BLaER1 treated with 17β-estradiol and CSF1 and Interleukin-3, amounts not matched to agents 10 nM and 100 nM (cell line): ENCODE results near the gene R3HDM4.

ENCODE experiments used
- H3K27ac ChIP-seq, 11 experiments: shearing (Covaris generic); formaldehyde crosslinking; 2 replicates each; pipeline ENCODE4 v1.8.1; 2022
- H3K27me3 ChIP-seq, 11 experiments: shearing (Covaris generic); formaldehyde crosslinking; 2 replicates each; pipeline ENCODE4 v1.8.1; 2022
- H3K36me3 ChIP-seq, 11 experiments: shearing (Covaris generic); formaldehyde crosslinking; 2 replicates each; pipeline ENCODE4 v1.8.1; 2022
- H3K4me1 ChIP-seq, 10 experiments: shearing (Covaris generic); formaldehyde crosslinking; 2 replicates each; pipeline ENCODE4 v1.8.1; 2022
- H3K4me2 ChIP-seq, 11 experiments: shearing (Covaris generic); formaldehyde crosslinking; 2 replicates each; pipeline ENCODE4 v1.8.1; 2022
- H3K4me3 ChIP-seq, 10 experiments: shearing (Covaris generic); formaldehyde crosslinking; 2 replicates each; pipeline ENCODE4 v1.8.1; 2022
- H3K9ac ChIP-seq, 11 experiments: shearing (Covaris generic); formaldehyde crosslinking; 2 replicates each; pipeline ENCODE4 v1.8.1; 2022
- H3K9me3 ChIP-seq, 11 experiments: shearing (Covaris generic); formaldehyde crosslinking; replicated peaks in 1 of 11; 2 replicates each; pipeline ENCODE4 v1.8.1; 2022
- H4K20me1 ChIP-seq, 11 experiments: shearing (Covaris generic); formaldehyde crosslinking; 2 replicates each; pipeline ENCODE4 v1.8.1; 2022
- Cebpa-rat ChIP-seq, 11 experiments: shearing (Covaris generic); IDR thresholded peaks; 2 replicates each; pipeline ENCODE4 v1.8.1; 2022

R3HDM4 gene

GRCh38 chr19:925526-926322 is 12.7 kb upstream of the R3HDM4 start, which contains the start of gene ARID3A:
Gene ARID3A (plus strand): TSS chr19:926035. CDS start chr19:929529, 3,494 bp downstream.
- H3K9ac ChIP-seq = peak within 1 kb of the TSS; percentile 92 to 99 (median 96)
- TF ChIP-seq Cebpa-rat (IDR thresholded peaks at IDR 0.05) = no peak
- peaks cover 8 to 21% (median 9%) of the 10 kb centered on the region in 11 experiments for H3K27me3 ChIP-seq
- H3K4me1 ChIP-seq = peaks cover 36 to 47% (median 40%) of the 10 kb centered on the region in 10 experiments
- H3K36me3 ChIP-seq = peaks cover 8 to 24% (median 20%) of the 10 kb centered on the region in 11 experiments; a peak in 20 of 22 replicates
- H3K27ac ChIP-seq = peak within 1 kb of the TSS; percentile 91 to 98 (median 96)
- H3K9me3 ChIP-seq = no peaks in the 10 kb centered on the region
- peaks cover 9 to 26% (median 20%) of the 10 kb centered on the region in 11 experiments; a peak in 15 of 22 replicates for H4K20me1 ChIP-seq
- H3K4me2 ChIP-seq = peak within 1 kb of the TSS; percentile 91 to 99 (median 96)
- peak within 1 kb of the TSS; percentile 87 to 100 (median 100) for H3K4me3 ChIP-seq

DNA sequence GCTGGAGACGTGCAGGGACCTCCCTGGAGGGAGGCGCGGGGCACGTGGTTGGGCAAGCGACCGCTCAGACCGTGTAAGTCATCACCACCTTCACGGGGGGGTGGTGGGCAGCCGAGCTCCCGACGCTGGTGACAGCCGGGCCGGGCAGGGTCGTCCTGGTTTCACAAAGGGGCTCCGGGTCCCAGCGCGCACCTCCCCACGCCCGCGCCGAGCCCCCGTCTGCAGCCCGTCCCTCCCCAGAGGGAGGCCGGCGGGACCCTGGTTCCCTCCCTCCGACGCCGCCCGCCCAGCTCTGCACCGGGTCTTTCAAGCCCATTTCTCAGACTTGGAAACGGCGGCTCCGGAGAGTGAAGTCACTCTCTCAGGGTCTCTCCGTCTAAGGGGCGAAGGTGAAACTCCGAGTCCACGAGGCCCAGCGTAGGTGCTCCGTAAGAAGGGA is 12.1 kb upstream of the R3HDM4 start:
- Histone ChIP-seq H3K36me3 (peaks cover 6 to 18% (median 15%) of the 10 kb centered on the region in 11 experiments; a peak in 20 of 22 replicates), H3K4me2 (peak overlapping the region; percentile 79 to 99 (median 96)), H3K27ac (peak overlapping the region; percentile 91 to 98 (median 96)), H3K27me3 (peaks cover 14 to 27% (median 15%) of the 10 kb centered on the region in 11 experiments), H3K4me3 (peak overlapping the region; percentile 87 to 100 (median 100)), H3K4me1 (peaks cover 42 to 49% (median 46%) of the 10 kb centered on the region in 10 experiments), H3K9me3 (no peaks in the 10 kb centered on the region), H4K20me1 (peaks cover 9 to 30% (median 18%) of the 10 kb centered on the region in 11 experiments; a peak in 16 of 22 replicates), H3K9ac (peak overlapping the region; percentile 92 to 99 (median 96))
- no peak for TF ChIP-seq Cebpa-rat (IDR thresholded peaks at IDR 0.05)

DNA sequence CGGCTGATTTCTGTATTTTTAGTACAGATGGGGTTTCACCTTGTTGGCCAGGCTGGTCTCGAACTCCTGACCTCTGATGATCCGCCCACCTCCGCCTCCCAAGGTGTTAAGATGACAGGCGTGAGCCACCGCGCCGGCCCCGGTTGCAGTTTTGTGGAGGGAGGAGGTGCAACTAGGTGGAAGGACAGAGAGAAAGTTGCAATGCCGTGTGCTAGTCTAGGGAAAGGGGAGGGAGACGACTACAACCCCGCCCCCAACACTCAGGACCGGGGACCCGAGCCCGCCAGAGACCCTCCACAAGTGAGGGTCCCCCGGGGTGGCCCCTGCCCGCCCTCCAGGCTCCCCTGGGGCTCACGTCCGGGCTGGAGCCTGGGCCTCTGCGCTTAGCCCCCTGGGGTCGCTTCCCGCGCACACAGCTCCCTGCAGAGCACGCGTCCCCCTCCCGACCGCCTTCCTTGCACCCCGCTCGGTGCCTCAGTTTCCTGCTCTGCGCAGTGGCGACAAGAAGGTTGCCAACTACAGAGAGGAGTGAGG is 11.6 kb upstream of the R3HDM4 start:
- H3K36me3 ChIP-seq = peaks cover 1 to 13% (median 10%) of the 10 kb centered on the region in 11 experiments; a peak in 20 of 22 replicates
- peaks cover 13 to 31% (median 17%) of the 10 kb centered on the region in 11 experiments; a peak in 18 of 22 replicates for H4K20me1 ChIP-seq
- H3K4me2 ChIP-seq = peak overlapping the region; percentile 79 to 99 (median 96)
- no peak for TF ChIP-seq Cebpa-rat (IDR thresholded peaks at IDR 0.05)
- peak overlapping the region; percentile 91 to 98 (median 96); a peak in 21 of 22 replicates for H3K27ac ChIP-seq
- H3K9me3 ChIP-seq = no peaks in the 10 kb centered on the region
- H3K4me1 ChIP-seq = peaks cover 46 to 51% (median 48%) of the 10 kb centered on the region in 10 experiments
- H3K27me3 ChIP-seq = peaks cover 19 to 32% (median 20%) of the 10 kb centered on the region in 11 experiments
- H3K9ac ChIP-seq = peak overlapping the region; percentile 92 to 99 (median 96)
- peak overlapping the region; percentile 87 to 100 (median 100) for H3K4me3 ChIP-seq

DNA sequence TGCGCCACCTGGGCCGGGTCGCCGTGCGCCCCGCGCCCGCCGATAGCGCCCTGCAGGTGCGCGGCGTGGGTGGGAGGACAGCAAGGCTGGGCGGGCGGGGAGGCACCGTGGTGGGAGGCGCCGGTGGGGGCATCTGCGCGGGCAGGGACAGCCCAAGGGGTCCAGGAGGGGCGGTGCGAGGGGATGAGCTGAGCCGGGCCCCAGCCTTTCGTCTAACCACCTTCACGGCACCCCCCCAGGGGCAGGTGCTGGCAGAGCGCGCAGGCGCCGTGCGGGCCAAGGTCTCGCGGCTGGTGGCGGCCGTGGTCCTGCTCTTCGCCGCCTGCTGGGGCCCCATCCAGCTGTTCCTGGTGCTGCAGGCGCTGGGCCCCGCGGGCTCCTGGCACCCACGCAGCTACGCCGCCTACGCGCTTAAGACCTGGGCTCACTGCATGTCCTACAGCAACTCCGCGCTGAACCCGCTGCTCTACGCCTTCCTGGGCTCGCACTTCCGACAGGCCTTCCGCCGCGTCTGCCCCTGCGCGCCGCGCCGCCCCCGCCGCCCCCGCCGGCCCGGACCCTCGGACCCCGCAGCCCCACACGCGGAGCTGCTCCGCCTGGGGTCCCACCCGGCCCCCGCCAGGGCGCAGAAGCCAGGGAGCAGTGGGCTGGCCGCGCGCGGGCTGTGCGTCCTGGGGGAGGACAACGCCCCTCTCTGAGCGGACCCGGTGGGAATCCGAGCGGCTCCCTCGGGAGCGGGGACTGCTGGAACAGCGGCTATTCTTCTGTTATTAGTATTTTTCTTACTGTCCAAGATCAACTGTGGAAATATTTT is 7.2 kb upstream of the R3HDM4 start:
- Histone ChIP-seq H3K9ac (peak overlapping the region in 5 of 11 experiments; percentile 5 to 42 (median 14); a peak in 4 of 22 replicates), H3K27ac (no peak overlapping the region), H3K9me3 (no peaks in the 10 kb centered on the region), H3K4me2 (peak overlapping the region; percentile 70 to 84 (median 77)), H4K20me1 (peaks cover 0 to 36% (median 23%) of the 10 kb centered on the region in 11 experiments; a peak in 17 of 22 replicates), H3K4me1 (peaks cover 50 to 55% (median 52%) of the 10 kb centered on the region in 10 experiments), H3K4me3 (peak overlapping the region; percentile 25 to 56 (median 38); a peak in 15 of 20 replicates), H3K36me3 (no peaks in the 10 kb centered on the region), H3K27me3 (peaks cover 59 to 76% (median 63%) of the 10 kb centered on the region in 11 experiments)
- TF ChIP-seq Cebpa-rat (IDR thresholded peaks at IDR 0.05) = no peak

DNA sequence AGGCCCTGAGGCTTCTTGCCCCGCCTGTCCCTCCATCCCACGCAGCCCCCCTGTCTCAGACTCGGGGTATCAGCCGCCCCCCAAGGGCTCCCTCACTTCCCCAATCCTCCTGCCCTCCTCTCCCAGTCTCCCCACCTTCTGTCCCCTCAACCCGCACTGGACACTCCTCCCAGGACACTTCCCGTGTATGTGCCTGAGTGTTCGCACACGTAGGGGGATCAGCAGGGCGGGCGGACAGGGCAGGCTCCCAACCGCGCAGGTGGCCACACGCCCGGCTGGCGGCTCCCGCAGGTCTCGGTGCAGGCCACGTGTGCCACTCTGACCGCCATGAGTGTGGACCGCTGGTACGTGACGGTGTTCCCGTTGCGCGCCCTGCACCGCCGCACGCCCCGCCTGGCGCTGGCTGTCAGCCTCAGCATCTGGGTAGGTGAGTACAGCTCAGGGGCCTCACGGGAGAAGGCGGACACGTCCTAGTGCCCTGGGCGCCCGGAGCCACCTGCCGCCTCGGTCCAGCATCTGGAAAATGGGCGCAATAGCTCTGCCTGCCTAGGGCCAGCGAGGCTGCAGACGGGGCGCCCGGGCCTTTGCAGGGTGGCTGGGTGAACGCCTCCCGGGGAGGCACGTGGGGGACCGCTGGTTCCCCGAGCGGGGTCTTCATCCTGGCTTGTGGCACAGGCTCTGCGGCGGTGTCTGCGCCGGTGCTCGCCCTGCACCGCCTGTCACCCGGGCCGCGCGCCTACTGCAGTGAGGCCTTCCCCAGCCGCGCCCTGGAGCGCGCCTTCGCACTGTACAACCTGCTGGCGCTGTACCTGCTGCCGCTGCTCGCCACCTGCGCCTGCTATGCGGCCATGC is 6.4 kb upstream of the R3HDM4 start:
- Histone ChIP-seq H3K4me2 (peak overlapping the region; percentile 70 to 84 (median 77)), H3K27ac (no peak overlapping the region), H3K4me1 (peaks cover 44 to 50% (median 45%) of the 10 kb centered on the region in 10 experiments), H4K20me1 (peaks cover 0 to 36% (median 23%) of the 10 kb centered on the region in 11 experiments; a peak in 17 of 22 replicates), H3K9me3 (no peaks in the 10 kb centered on the region), H3K4me3 (peak overlapping the region; percentile 12 to 56 (median 38); a peak in 9 of 20 replicates), H3K36me3 (no peaks in the 10 kb centered on the region), H3K27me3 (peaks cover 59 to 82% (median 72%) of the 10 kb centered on the region in 11 experiments), H3K9ac (no peak overlapping the region)
- no peak for TF ChIP-seq Cebpa-rat (IDR thresholded peaks at IDR 0.05)

DNA sequence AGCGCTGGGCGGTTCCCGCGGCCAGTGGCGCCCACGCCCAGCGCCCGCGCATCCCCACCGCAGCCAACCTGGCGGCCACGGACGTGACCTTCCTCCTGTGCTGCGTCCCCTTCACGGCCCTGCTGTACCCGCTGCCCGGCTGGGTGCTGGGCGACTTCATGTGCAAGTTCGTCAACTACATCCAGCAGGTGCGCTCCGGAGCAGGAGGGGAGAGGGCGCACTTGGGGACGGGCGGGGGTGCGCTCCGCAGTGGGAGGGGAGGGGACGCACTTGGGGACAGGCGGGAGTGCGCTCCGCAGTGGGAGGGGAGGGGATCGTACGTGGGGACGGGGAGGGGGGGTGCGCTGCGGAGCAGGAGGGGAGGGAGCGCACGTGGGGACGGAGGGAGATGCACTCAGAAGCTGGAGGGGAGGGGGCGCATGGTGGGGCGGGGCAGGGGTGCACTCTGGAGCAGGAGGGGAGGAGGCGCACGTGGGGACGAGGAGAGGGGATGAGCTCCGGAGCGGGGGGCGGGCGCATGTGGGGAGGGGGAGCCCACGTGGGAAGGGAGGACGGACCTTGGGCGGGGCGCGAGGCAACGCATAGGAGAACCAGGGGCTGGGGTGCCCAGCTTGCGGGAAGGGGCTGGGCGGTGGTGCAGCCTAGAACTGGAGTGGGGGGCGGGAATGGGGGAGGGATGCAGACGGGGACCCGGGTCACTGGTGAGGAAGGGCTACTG is 5.6 kb upstream of the R3HDM4 start:
- H3K27me3 ChIP-seq = peaks cover 59 to 80% (median 75%) of the 10 kb centered on the region in 11 experiments
- H3K36me3 ChIP-seq = no peaks in the 10 kb centered on the region
- H3K9ac ChIP-seq = no peak overlapping the region
- no peak for TF ChIP-seq Cebpa-rat (IDR thresholded peaks at IDR 0.05)
- H4K20me1 ChIP-seq = peaks cover 0 to 36% (median 23%) of the 10 kb centered on the region in 11 experiments; a peak in 17 of 22 replicates
- H3K4me3 ChIP-seq = peak overlapping the region in 7 of 10 experiments; percentile 39 to 60 (median 48); a peak in 8 of 20 replicates
- H3K27ac ChIP-seq = no peak overlapping the region
- no peaks in the 10 kb centered on the region for H3K9me3 ChIP-seq
- peaks cover 39 to 48% (median 43%) of the 10 kb centered on the region in 10 experiments for H3K4me1 ChIP-seq
- H3K4me2 ChIP-seq = peak overlapping the region; percentile 69 to 88 (median 80); a peak in 20 of 22 replicates

- H3K36me3 ChIP-seq = no peaks in the 10 kb centered on the region
- peak overlapping the region; percentile 65 to 88 (median 80) for H3K4me2 ChIP-seq
- peaks cover 37 to 45% (median 41%) of the 10 kb centered on the region in 10 experiments; a peak in 19 of 20 replicates for H3K4me1 ChIP-seq
- H3K27ac ChIP-seq = no peak overlapping the region
- H3K27me3 ChIP-seq = peaks cover 59 to 80% (median 75%) of the 10 kb centered on the region in 11 experiments
- H3K9me3 ChIP-seq = no peaks in the 10 kb centered on the region
- peaks cover 0 to 36% (median 23%) of the 10 kb centered on the region in 11 experiments; a peak in 17 of 22 replicates for H4K20me1 ChIP-seq
- peak overlapping the region in 2 of 11 experiments; percentile 20 to 26; a peak in 2 of 22 replicates for H3K9ac ChIP-seq
- H3K4me3 ChIP-seq = peak overlapping the region; percentile 29 to 60 (median 45); a peak in 14 of 20 replicates
- no peak for TF ChIP-seq Cebpa-rat (IDR thresholded peaks at IDR 0.05)
Measured at GRCh38 chr19:918152-918437, 5.1 kb upstream of the R3HDM4 start.
